ENCODE data around the gene CRELD1.

- TF ChIP-seq, protein P1, sequence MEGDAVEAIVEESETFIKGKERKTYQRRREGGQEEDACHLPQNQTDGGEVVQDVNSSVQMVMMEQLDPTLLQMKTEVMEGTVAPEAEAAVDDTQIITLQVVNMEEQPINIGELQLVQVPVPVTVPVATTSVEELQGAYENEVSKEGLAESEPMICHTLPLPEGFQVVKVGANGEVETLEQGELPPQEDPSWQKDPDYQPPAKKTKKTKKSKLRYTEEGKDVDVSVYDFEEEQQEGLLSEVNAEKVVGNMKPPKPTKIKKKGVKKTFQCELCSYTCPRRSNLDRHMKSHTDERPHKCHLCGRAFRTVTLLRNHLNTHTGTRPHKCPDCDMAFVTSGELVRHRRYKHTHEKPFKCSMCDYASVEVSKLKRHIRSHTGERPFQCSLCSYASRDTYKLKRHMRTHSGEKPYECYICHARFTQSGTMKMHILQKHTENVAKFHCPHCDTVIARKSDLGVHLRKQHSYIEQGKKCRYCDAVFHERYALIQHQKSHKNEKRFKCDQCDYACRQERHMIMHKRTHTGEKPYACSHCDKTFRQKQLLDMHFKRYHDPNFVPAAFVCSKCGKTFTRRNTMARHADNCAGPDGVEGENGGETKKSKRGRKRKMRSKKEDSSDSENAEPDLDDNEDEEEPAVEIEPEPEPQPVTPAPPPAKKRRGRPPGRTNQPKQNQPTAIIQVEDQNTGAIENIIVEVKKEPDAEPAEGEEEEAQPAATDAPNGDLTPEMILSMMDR (IDR thresholded peaks at IDR 0.05) = no peak
- TF ChIP-seq POLR2A (IDR thresholded peaks at IDR 0.05) = no peak
- TF ChIP-seq EP300 (IDR thresholded peaks at IDR 0.05) = no peak
These were observed 15.8 kb upstream of the CRELD1 start for GRCh38 chr3:9917820-9918219.

All from ovary (tissue), 3 donors.